ENCODE results near the gene RNF13. TPM values are rescaled to one million over a fixed set of nuclear protein-coding genes. Genes with fewer than 3 reads are reported as not detected.
A peak's percentile ranks its signal among the peaks of the same experiment; 100 is the strongest.

The RNF13 gene
- total RNA-seq, 1 donor from 2014 or later: 124 TPM

- Histone ChIP-seq H3K4me3 (ENCODE audit: low read depth, low read length) (peak overlapping the region; percentile 77), H3K36me3 (ENCODE audit: control insufficient read depth, insufficient read depth, low read length) (no peaks in the 10 kb centered on the region), H3K27me3 (ENCODE audit: control insufficient read depth, insufficient read depth, low read length) (no peaks in the 10 kb centered on the region)
- FAIRE-seq (no peak), DNase-seq (ENCODE audit: low read depth) (no peak)
- TF ChIP-seq CTCF (IDR thresholded peaks at IDR 0.05; ENCODE audit: insufficient read depth, low read length, severe bottlenecking): no peak
These were observed 830 bp upstream of the RNF13 start for GRCh38 chr3:149812165-149812605.

DNA sequence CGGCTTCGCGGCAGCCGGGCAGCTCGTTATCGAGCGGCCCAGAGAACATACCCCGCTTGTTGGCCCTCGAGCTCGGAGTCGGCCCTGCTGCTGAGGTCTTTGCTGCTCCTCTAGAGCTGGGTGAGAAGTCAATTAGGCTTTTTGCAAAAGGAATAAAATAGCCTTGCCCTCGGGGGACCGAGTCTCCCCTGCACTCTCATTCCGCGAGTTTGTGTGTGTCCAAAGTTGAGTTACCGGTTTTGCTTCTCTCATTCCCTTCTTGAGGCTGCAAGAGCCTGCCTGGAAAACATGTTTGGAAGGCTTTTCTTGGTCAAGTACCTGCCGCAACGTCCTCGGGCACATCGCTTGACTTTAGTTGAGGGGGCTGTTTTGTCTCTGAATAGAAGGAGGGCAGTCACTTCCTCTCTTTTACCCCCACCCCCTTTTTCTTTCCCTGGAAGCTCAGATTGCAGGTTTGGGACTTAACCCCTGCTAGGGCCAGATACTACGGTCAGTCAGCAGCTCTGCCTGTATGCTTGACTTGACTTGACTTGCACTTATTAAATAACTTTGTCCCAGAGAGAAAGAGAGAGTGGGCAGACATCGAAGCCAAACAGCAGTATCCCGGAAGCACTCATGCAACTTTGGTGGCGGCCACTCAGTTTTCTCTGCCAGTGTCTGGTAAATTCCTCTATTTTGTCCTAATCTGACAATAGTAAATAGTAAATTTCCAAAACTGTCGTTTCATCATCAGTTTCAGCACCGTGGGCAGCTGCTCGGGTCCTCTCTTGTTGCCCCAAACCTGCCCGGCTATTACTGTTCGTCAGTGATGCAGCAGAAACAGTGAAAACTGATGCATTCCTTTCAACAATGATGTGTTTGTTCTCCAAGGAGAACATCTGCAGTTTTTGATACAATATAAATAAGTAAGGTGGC lies 609 bp downstream of the RNF13 start:
- no peak for FAIRE-seq
- peak; percentile 71 for DNase-seq (ENCODE audit: low read depth)

DNA sequence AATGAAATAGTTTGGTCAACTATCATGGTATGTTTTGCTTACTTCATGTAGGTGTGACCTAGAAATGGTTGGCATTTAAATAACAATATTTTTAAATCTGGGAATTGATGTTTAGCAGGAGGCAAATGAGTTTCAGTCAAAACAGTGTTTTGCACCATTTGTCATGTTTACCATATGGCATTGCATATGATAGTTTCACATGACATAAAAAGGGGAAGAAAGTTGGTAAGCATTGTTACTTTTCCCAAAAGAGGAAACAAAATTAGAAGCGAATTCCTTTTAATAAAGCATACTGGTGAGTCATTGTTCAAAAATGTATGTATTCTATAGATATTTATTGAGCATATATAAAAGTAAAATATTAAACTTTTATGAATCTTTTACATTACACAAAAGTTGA lies 2.3 kb downstream of the RNF13 start:
- H3K36me3 ChIP-seq (ENCODE audit: control insufficient read depth, insufficient read depth, low read length): no peaks in the 10 kb centered on the region
- TF ChIP-seq CTCF (IDR thresholded peaks at IDR 0.05; ENCODE audit: insufficient read depth, low read length, severe bottlenecking): no peak
- H3K4me3 ChIP-seq (ENCODE audit: low read depth, low read length): no peak overlapping the region
- no peaks in the 10 kb centered on the region for H3K27me3 ChIP-seq (ENCODE audit: control insufficient read depth, insufficient read depth, low read length)
- no peak for DNase-seq (ENCODE audit: low read depth)
- no peak for FAIRE-seq

More for the DNA sequence above, 609 bp downstream of the RNF13 start:
- Histone ChIP-seq H3K27me3 (ENCODE audit: control insufficient read depth, insufficient read depth, low read length) (no peaks in the 10 kb centered on the region), H3K4me3 (ENCODE audit: low read depth, low read length) (peak overlapping the region; percentile 77), H3K36me3 (ENCODE audit: control insufficient read depth, insufficient read depth, low read length) (no peaks in the 10 kb centered on the region)
- no peak for TF ChIP-seq CTCF (IDR thresholded peaks at IDR 0.05; ENCODE audit: insufficient read depth, low read length, severe bottlenecking)

GRCh38 chr3:149815728-149816127 lies 2.7 kb downstream of the RNF13 start:
- DNase-seq (ENCODE audit: low read depth) (no peak), FAIRE-seq (no peak)
- Histone ChIP-seq H3K4me3 (ENCODE audit: low read depth, low read length) (no peak overlapping the region), H3K27me3 (ENCODE audit: control insufficient read depth, insufficient read depth, low read length) (no peaks in the 10 kb centered on the region), H3K36me3 (ENCODE audit: control insufficient read depth, insufficient read depth, low read length) (no peaks in the 10 kb centered on the region)
- no peak for TF ChIP-seq CTCF (IDR thresholded peaks at IDR 0.05; ENCODE audit: insufficient read depth, low read length, severe bottlenecking)

GRCh38 chr3:149816311-149816710 lies 3.3 kb downstream of the RNF13 start:
- H3K36me3 ChIP-seq (ENCODE audit: control insufficient read depth, insufficient read depth, low read length): no peaks in the 10 kb centered on the region
- H3K27me3 ChIP-seq (ENCODE audit: control insufficient read depth, insufficient read depth, low read length): no peaks in the 10 kb centered on the region
- DNase-seq (ENCODE audit: low read depth) (no peak), FAIRE-seq (no peak)
- TF ChIP-seq CTCF (IDR thresholded peaks at IDR 0.05; ENCODE audit: insufficient read depth, low read length, severe bottlenecking): no peak
- H3K4me3 ChIP-seq (ENCODE audit: low read depth, low read length): no peak overlapping the region

Measured in bronchial epithelial cell (primary cell).